Activated T-cell treated with anti-CD3 and anti-CD28 coated beads, Interleukin-2, amount 50 U/mL, for 1 hour (primary cell): ENCODE measurements around the gene LTO1.

Experiments used
- DNase-seq: peaks from one replicate; pipeline ENCODE4 v3.0.0-alpha.2; 2020

The LTO1 gene

DNA sequence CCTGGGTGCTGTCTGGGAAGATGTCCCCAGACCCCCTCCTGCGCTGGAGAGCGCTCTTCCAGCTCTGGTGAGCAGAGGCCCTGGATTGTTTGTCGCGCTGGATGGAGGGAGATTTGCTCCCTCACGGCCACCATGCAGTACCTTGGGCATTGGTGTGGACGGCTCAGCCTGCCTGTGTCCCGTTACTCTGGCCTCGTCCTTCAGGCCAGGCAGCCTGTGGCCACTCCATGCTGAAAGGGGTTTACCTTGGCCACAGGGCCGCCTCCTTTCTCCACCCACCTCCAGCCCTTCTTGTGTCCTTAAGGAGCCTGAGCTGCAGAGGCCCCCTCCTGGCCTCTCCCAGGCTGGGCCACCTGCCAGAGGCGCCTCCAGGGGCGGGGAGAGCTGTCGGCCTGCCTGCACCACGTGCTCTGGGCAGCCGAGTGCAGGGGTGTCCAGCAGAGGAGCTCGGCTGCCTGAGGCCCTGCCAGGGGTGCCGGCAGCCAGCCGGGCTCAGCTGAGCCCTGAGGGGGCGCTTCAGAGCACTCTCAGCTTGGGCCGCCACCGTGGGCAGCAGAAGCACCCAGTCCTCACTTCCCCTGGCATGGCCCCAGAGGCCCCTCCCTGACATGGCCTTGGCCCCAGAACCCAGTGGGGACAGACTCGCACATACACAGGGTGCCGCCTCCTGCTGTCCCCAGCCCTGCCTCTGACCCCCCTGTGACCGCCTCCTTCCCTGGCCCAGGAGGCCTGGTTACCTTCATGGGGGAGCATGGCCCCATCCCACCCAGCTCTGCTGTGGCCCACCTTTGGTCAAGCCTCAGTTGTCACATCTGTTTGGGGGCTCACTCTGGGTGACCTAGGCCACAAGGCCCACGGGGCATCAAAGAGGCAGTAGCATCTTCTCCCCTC, 30.8 kb downstream of the LTO1 start:
- no peak for DNase-seq

DNA sequence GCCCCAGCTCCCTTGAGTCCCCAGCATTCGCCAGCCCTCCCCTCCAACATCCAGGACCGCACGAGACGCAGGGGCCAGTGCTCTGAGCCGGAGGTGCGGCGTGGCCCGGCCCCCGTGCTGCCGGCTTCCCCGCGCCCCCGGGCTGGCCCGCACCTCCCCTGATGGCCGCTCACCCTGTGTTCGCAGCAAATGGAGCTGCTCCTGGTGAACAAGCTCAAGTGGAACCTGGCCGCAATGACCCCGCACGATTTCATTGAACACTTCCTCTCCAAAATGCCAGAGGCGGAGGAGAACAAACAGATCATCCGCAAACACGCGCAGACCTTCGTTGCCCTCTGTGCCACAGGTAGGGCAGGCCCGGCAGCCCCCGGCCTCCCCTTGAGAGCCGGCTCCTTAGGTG, 31.5 kb downstream of the LTO1 start:
- DNase-seq: no peak

DNA sequence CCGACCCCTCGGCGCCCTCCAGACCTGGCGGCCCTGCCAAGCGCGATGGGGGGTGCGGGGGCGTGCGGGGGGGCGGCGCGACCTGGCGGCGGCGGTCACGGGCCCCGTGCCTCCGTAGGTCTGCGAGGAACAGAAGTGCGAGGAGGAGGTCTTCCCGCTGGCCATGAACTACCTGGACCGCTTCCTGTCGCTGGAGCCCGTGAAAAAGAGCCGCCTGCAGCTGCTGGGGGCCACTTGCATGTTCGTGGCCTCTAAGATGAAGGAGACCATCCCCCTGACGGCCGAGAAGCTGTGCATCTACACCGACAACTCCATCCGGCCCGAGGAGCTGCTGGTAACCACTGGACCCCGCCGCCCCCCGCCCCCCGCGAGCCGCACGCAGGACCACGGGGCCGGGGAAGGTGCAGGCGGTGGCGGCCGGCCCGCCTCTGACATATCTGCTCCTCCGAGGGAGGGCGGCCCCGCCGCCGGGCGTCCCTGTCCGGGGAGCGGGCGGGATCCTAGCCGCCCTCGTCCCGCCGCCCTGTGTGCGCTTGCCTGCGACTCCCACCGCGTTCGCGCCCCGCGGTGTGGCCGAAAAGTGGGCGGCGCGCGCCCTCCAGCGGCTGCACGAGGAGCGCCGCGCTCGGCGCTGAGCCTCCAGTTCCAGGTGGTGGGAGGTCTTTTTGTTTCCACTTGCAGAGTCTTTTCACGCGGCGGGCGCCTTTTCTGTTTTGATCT, 32.1 kb downstream of the LTO1 start:
- DNase-seq: peak; percentile 85

DNA sequence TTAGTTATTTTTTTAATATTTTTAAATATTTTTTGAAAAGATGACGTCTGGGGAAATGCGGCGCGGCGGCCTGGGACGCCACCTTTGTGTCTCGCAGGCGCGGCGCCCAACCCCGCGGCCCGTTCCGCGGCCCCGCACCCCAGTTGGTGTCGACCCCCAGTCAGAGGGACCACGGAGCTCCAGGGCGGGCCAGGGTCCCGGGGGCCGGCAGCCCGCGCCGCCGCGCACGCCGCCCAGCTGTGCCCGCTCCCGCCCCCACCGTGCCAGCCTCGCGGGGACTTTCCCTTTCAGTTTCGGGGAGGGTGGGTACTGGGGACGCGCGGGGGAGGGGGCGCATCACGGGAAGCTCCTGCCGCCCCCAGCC, 32.6 kb downstream of the LTO1 start:
- peak; percentile 61 for DNase-seq

DNA sequence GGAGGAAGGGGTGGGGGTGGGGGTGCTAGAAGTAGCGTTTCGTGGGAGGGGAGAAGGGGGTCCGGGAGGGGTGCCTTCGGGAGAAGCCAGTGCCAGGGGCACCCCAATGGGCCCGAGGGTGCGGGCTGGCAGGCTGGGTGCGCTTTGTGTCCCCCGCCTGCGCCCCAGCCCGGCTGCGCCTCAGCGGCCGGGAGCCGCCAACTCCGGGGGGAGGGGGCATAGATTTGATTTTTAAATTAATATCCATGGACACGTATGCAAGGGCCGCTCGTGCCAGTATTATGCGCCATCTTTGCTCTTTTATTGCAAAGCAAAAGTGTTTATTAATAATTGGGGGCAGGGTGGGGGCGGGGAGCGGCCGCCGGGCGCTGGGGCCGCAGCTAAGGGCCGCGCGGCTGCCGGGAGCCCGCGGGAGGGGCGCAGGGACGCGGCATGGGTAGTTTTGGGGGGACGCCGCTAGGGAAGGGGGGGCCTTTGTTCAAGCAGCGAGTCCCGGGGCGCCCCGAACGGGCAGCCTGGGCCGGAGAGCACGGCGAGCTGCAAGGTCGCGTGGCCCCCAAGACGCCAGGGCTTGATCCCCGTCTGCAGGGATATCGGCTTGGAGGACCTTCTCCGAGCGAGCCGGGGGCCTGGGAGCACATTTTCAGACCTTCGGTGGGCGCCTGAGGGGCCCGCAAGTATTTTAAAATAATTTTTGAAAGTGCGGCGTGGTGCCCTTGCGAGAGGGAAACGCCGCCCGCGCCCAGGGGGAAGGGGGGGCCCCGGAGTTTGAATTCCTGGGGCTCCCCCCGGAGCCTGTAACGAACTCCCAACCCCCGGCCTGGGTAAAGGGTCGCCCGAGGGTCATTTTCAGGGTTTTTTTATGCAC, 33.2 kb downstream of the LTO1 start:
- no peak for DNase-seq

GRCh38 chr11:69640995-69641581, 34.1 kb downstream of the LTO1 start, which contains the start of gene CCND1:
TSS of gene CCND1 (plus strand) at chr11:69641156. CDS start at chr11:69641314, 158 bp downstream.
- DNase-seq: peak; percentile 49

- DNase-seq: no peak
Observed at GRCh38 chr11:69640260-69640994, 34.7 kb downstream of the LTO1 start.

DNA sequence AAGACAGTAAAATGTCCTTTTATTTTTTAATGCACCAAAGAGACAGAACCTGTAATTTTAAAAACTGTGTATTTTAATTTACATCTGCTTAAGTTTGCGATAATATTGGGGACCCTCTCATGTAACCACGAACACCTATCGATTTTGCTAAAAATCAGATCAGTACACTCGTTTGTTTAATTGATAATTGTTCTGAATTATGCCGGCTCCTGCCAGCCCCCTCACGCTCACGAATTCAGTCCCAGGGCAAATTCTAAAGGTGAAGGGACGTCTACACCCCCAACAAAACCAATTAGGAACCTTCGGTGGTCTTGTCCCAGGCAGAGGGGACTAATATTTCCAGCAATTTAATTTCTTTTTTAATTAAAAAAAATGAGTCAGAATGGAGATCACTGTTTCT, 35.3 kb downstream of the LTO1 start:
- no peak for DNase-seq

DNA sequence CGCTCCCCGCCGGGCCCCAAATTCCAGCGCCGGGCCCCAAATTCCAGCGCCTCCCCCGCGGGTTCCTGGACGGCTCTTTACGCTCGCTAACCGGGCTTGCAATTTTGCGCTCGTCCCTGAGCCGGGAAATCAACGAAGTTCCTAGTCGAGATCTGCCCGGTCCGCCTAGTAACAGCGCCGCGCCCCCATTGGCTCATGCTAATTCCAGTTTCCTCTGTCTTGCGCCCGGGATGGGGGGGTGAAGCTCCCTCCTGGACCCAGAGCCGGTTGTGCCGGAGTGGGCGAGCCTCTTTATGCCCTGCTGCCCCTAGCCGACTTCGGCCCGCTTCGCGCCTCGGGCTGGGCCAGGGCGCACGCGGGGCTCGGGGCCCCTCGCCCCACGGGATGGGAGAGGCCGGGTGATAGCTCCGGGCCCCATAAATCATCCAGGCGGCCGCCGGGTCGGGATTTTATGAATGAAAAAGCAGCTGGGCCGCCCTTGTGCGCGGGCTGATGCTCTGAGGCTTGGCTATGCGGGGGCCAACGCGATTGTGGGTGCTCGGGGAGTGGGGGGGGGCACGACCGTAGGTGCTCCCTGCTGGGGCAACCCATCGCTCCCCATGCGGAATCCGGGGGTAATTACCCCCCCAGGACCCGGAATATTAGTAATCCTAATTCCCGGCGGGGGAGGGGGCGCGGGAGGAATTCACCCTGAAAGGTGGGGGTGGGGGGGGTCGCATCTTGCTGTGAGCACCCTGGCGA, 36.0 kb downstream of the LTO1 start:
- no peak for DNase-seq

GRCh38 chr11:69637941-69638871, 36.9 kb downstream of the LTO1 start:
- DNase-seq: no peak

GRCh38 chr11:69637198-69637940, 37.8 kb downstream of the LTO1 start:
- no peak for DNase-seq

DNA sequence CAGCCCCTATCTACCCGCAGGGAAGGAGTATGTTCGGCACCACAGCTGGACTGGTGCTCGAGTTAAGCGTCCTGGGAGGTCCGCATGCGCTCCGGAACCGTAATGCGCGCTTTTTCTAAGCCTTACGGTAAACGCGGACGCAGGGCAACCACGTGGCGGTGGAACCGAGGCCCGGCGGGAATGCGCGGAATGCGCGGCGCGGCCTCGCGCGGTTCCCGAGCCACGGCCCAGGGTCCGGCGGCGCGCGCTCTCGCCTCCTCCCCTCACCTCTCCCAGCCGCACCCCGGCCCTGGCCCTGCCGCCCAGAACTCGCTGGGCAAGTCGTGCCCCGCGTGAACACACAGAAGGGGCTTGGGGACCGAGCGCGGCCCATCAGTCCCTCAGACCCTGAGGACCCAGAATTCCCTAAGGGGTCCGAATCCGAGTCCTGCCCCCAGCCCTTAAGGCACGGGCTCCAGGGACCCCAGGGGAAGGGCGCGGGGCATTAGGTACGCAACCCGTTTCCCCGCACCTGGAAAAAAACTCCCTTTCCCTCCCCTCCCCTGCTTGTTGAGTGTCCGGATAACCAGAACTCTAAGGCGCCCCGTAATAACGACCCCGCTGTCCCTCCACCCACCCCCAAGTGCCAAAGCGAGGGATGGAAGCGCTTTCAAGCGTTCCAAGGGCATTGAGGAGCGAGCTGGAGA, 38.5 kb downstream of the LTO1 start:
- no peak for DNase-seq

GRCh38 chr11:69635804-69636511, 39.2 kb downstream of the LTO1 start:
- DNase-seq: peak; percentile 6

- no peak for DNase-seq
Observed at GRCh38 chr11:69635195-69635594, 40.0 kb downstream of the LTO1 start.

GRCh38 chr11:69634590-69634989, 40.6 kb downstream of the LTO1 start:
- DNase-seq: no peak

- DNase-seq: no peak
Observed at GRCh38 chr11:69634069-69634468, 41.1 kb downstream of the LTO1 start.

DNA sequence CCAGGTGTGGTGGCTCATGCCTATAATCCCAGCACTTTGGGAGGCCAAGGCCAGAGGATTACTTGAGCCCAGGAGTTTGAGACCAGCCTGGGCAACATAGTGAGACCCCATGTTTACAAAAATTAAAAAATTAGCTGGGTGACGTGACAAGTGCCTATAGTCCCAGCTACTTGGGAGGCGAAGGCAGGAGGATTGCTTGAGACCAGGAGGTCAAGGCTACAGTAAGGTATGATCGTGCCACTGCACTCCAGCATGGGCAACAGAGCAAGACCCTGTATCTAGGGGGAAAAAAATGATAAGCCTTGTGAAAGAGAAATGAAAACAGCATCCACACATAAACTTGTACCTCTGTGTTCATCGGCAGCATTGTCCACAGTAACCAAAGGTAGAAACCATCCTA, 42.3 kb downstream of the LTO1 start:
- DNase-seq: no peak

DNA sequence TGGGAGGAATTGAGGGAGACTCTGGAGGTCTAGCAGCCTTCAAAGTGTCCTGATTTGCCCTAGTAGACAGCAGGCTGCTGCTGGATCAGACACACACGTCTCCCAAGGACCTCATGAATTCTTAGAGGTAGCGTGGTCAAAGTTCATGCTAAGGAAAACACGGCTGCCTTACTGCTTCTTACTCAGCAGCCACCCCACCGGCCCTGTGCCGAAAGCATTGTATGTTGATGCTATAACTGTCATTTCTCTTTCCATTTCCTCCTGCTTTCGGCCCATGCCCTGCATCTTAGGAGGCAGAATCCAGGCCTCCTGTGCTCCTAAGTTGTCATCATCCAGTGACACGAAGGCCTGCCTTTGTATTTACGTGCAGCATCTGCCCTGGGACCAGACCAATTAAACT, 44.7 kb downstream of the LTO1 start:
- no peak for DNase-seq
